GM19395 (cell line): ENCODE measurements around the gene KRT17.
"Not testable (repeated sequence)": the region's sequence is repeated elsewhere in the genome, so short reads cannot be mapped to it uniquely, and the experiment has no call there.

ENCODE experiments used
- ATAC-seq: cut with Tn5 transposase; IDR thresholded peaks from one replicate; pipeline ENCODE4 v1.9.1; 2021; ENCODE audit warnings: mild to moderate bottlenecking, moderate library complexity; ENCODE audit not compliant: unreplicated experiment

The KRT17 gene

DNA sequence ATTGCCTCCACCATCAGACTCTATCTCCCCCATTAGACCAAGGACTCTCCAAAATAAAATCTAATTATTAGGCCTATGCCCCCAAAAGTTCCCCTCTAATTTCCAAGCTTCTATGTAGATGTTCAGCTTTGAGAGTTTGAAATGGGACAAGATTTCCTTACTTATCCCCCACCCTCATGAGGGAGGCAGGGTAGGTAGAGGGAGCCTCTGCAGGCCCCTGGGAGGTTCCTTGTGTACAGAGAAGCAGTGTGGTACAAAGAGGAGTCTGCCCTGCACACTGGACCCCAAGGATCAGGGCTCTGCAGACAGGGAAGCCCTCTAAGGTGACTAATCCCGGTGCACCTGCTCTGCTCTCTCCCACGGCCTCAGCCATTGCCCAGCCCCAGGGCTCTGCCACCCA lies 2.5 kb downstream of the KRT17 start:
- no peak for ATAC-seq

GRCh38 chr17:41621435-41621817 lies 2.9 kb downstream of the KRT17 start:
- not testable (repeated sequence) for ATAC-seq

DNA sequence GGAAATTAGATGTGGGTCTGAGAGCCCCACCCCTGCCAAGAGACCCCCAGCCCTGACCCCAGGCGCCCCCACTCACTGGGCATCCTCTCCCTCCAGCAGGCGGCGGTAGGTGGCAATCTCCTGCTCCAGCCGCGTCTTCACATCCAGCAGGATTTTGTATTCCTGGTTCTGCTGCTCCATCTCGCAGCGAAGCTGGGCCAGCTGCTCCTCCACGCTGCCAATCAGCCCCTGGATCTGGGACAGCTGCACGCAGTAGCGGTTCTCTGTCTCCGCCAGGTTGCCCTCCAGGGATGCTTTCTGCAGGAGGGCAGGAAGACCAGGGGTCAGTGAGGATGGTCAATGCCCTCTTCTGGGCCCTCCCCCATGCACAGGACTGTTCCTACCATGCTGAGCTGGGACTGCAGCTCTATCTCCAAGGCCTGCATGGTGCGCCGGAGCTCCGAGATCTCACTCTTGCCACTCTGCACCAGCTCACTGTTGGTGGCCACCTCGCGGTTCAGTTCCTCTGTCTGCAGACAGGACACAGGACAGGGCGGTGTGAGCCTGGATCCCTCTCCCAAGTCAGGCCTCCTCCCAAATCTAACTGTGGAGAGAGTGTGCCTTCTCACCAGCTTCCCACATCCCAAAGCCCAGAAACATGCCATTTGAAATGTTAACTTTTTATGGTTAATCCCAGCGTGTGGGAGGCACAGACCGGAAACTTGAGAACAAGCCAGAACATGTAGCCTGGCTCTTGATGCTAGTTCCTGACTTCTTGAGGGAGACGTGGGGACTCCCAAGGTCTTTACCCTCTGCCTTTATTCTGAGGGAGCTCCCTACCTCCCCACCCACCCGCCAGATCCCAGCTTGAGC lies 3.6 kb downstream of the KRT17 start:
- ATAC-seq = no peak

GRCh38 chr17:41619927-41620582 lies 4.3 kb downstream of the KRT17 start:
- ATAC-seq = not testable (repeated sequence)

DNA sequence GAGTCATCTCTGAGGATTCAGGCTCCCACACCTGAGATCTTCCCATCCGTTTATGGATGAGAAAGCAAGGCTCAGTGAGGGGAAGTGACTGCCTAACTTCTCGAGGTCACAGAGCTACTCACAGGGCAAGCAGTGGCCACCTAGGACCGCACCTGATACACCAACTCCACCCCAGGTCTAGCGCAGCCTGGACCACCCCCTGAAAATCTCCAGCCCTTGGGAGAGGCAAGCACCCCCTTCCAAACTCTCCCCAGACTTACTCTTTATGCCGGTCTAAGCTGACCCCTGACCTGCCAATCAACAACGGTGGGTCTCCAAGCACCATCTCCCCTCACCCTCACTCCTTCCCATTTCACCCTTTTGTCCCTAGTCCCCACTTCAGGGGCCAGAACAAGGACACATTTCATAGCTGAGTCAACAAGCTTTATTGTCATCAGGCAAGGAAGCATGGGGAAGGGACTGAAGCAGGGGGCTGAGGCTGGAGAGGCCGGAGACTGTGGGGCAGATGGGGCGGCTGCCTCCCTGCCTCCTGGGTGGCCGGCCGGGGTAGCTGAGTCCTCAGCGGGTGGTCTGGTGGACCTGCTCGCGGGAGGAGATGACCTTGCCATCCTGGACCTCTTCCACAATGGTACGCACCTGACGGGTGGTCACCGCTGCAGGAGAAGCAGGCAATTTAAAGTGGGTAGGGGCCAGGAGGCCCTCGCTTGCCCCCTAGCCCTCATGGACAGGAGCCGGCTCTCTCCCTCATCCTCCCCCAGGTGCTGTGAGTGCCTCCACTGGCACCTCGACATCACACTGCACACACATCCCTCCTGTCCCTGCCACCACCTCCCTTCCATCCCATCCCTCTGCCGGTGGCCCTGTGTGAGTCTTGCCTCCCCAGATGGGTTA lies 5.1 kb downstream of the KRT17 start:
- no peak for ATAC-seq

DNA sequence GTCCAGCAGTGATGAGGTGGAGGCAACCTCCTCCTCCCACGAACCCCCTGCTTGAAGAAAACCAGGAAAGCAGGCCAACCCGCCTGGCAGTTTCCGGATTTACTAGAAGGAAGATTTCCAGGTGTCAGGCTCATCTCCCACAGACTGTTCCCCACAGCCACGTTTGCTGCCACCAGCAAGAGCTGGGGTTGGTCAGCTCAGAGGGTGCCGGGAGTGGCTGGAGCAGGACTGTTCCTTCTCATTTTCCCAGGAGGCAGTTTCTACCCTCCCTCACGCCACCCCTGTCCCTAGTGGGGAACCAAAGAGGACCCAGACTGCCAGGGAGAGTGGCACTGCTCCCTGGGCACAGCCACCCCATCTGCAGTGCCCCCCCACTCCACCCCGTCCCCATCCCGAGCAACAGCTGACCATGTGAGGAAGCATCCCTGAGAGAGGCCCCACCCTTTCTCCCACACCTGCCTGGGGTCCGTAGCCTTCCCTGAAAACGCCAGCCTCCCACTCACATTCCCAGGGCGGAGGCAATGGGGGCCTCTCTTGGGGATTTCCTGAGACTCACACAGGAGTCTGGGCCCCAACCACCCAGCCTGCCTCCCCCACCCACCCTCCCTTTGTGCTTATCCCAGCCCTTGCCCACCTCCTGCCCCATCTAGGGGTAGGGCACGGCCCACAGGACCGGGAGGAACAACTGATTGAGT lies 5.9 kb downstream of the KRT17 start:
- ATAC-seq = no peak

- ATAC-seq = no peak
Observed at GRCh38 chr17:41617698-41618097, 6.7 kb downstream of the KRT17 start.

DNA sequence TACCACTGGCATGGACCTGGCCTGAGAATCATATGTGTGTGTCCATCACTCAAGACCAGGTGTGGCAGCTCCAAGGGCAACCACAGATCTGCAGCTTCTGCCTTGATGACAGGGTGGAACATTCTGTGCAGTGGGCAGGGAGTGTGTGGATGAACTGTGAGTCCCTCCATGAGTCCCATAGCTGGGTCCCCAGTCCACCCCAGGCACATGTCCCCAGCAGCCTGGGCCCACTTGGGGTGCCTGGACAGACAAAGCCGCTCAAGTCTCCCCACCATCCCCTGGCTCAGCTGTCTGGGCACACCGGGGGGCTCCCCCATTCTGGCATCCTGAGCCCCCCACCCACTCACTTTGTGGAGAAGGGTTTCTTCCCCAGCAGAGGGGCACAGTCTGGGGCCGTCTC lies 7.2 kb downstream of the KRT17 start:
- no peak for ATAC-seq

DNA sequence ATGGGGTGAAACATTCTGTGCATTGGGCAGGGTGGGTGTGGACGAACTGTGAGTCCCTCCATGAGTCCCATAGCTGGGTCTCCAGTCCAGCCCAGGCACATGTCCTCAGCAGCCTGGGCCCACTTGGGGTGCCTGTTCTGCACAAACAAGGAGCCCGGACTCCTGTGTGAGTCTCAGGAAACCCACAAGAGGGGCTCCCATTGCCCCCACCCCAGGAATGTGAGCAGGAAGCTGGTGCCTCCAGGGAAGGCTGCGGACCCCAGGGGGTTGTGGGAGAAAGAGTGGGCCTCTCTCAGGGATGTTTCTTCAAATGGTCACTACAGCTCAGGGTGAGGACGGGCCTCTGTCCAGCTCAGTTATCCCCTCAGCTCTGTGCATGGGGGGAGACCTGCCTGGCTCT lies 7.9 kb downstream of the KRT17 start:
- not testable (repeated sequence) for ATAC-seq

- no peak for ATAC-seq
Observed at GRCh38 chr17:41615454-41615853, 8.9 kb downstream of the KRT17 start.

- ATAC-seq = not testable (repeated sequence)
Observed at GRCh38 chr17:41614767-41615166, 9.6 kb downstream of the KRT17 start.

DNA sequence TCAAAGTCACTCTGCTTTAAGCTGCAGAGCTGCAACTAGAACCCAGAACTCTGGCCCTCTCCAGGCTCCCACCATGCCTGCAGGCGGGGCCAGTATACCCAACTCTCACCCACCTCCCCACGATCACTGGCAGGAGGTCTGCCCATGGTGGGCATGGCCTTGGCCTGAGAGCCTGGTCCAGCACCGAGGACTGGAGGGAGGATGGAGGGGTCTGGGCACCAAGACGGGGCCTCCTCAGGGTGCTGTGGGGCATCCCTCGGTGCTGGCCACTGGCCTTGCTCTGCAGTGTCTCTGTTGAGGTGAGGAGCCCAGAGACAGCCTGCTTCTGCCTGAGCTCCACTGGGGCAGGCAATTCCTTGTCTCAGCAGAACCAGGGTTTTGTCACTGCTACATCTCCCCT lies 10.3 kb downstream of the KRT17 start:
- ATAC-seq = no peak

DNA sequence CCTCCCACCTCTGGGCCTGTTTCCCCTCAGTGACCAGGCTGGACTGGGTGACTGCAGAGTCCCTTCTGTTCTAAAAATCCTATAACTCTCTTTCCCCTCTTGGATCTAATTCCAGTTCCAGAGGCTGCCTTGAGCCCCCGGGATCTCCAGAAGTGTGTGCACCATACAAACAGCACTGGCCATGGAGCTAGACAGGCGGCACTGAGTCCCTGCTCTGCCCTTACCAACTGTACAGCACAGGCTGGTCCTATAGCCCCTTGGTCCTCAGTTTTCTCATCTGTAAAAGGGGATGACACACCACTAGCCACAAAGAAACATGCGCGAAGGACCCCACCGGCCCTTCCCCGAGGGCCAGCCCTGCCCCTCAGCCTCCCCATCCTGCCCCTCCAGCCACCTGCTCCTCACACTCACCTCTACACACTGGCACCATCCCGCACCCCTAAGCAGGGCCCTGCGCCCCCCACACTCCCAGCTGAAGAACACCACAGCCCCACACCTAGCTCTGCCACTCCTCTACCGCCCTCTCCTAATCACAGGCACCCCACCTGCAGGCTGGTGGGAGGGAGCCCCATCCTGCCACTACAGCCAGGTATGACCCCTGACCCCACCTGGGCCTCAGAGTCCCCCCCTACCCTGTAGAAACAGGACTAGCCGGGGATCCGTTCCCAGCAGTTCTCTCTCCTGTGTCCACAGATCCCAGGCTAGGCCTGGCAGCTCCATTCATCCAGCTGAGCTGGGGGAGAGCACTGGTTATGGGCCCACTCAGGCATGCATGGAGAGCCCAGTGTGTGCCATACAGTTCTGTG lies 10.9 kb downstream of the KRT17 start:
- no peak for ATAC-seq

- ATAC-seq = not testable (repeated sequence)
Observed at GRCh38 chr17:41612376-41613160, 11.8 kb downstream of the KRT17 start, which contains the start of gene KRT16. KRT16 (minus strand) TSS chr17:41612767; CDS start chr17:41612688, 79 bp downstream.

DNA sequence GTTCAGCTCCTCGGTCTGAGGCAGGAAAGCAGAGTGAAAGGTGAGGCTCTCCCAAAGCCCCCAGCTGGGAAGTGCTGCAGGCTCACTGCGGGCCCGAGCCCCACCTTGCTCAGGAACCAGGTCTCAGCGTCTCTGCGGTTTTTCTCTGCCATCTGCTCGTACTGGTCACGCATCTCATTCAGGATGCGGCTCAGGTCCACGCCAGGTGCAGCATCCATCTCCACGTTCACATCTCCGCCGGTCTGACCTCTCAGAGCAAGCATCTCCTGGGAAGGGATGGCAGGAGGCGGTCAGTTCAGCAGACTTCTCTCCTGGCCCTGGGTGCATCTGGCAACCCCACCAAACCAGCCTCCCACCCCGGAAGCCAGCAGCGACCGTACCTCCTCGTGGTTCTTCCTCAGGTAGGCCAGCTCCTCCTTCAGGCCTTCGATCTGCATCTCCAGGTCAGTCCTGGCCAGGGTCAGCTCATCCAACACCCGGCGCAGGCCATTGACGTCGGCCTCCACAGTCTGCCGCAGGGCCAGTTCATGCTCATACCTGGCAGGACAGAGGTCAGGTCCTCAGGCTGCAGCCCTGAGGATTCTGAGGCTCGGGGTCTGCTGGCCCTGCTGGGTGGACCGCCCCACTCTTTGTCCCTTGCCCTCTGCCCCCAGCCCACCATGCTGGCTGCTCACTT lies 13.3 kb downstream of the KRT17 start:
- no peak for ATAC-seq

GRCh38 chr17:41610061-41610517 lies 14.3 kb downstream of the KRT17 start:
- not testable (repeated sequence) for ATAC-seq

- ATAC-seq = not testable (repeated sequence)
Observed at GRCh38 chr17:41606930-41607329, 17.4 kb downstream of the KRT17 start.

DNA sequence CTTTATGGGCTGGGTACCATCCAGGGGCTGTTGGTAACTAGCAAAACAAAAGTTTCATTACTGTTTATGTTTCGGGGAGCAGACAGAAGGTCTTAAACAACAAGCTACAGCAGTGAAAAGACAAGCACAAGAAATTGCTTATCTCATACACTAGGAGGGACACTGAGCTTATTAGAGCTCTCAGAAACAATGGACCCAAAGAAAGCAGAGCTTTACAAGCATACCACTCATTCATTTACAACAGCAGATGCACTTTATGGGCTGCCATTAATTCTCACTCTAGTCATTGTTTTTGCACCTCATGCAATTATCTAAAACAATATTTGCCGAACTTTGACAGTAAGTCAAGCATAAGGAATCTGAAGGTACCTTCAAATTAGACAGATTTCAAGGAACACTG lies 21.9 kb downstream of the KRT17 start:
- ATAC-seq = no peak
